ENCODE results near the gene ZBED5.

- no peak for TF ChIP-seq EP300 (IDR thresholded peaks at IDR 0.05)
- no peak for TF ChIP-seq POLR2A (IDR thresholded peaks at IDR 0.05)
Measured at GRCh38 chr11:10898763-10899025, 40.8 kb upstream of the ZBED5 start.

Measured in ovary (tissue), 1 donor.